ENCODE data around the gene SPRY1.

SPRY1 gene

DNA sequence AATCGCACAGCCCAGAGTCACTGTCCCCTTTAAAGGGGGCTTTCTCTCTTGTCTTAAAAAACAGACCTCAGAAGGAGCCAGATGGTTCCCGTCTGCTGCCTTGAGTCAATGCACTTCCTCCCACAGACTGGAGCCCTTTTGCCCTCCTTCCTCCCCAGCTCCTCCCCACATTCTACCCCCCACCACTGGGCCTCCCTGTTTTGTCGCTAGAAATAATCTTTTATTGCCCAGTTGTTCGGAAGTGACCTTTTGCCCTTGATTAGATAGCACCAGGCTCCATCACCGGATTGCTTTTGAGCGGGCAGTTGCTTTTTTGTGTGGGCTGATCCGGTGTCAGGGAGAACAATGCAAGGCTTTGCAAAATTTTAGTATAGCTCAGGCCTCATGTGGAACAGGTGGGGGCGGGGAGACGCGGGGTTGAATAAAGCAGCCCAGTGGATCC, 47.7 kb downstream of the SPRY1 start:
- no peak overlapping the region for H3K9ac ChIP-seq (ENCODE audit: low read depth, low read length)
- TF ChIP-seq, protein P1, sequence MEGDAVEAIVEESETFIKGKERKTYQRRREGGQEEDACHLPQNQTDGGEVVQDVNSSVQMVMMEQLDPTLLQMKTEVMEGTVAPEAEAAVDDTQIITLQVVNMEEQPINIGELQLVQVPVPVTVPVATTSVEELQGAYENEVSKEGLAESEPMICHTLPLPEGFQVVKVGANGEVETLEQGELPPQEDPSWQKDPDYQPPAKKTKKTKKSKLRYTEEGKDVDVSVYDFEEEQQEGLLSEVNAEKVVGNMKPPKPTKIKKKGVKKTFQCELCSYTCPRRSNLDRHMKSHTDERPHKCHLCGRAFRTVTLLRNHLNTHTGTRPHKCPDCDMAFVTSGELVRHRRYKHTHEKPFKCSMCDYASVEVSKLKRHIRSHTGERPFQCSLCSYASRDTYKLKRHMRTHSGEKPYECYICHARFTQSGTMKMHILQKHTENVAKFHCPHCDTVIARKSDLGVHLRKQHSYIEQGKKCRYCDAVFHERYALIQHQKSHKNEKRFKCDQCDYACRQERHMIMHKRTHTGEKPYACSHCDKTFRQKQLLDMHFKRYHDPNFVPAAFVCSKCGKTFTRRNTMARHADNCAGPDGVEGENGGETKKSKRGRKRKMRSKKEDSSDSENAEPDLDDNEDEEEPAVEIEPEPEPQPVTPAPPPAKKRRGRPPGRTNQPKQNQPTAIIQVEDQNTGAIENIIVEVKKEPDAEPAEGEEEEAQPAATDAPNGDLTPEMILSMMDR (IDR thresholded peaks at IDR 0.05; ENCODE audit: borderline replicate concordance, extremely low read depth, low read length, poor library complexity, severe bottlenecking), result no peak
- TF ChIP-seq EZH2 (IDR thresholded peaks at IDR 0.05; ENCODE audit: borderline replicate concordance, low read depth, low read length, severe bottlenecking), result no peak
- H4K20me1 ChIP-seq (ENCODE audit: insufficient read depth, low read length), result no peaks in the 10 kb centered on the region
- H3K27ac ChIP-seq (ENCODE audit: low read length), result no peak overlapping the region
- ATAC-seq (ENCODE audit: insufficient read depth, low read depth) (peak; percentile 95), DNase-seq (peak; percentile 58)
- H3K79me2 ChIP-seq (ENCODE audit: insufficient read depth, low read length), result no peaks in the 10 kb centered on the region
- H3K36me3 ChIP-seq (ENCODE audit: insufficient read depth, low read length), result no peaks in the 10 kb centered on the region
- no peak overlapping the region for H3K4me2 ChIP-seq (ENCODE audit: insufficient read depth, low read length)
- no peak overlapping the region for H3K4me3 ChIP-seq (ENCODE audit: low read depth in 1 of 2, low read length in 2 of 2)
- H2AFZ ChIP-seq (ENCODE audit: low read depth, low read length), result no peak overlapping the region
- no peaks in the 10 kb centered on the region for H3K9me3 ChIP-seq (ENCODE audit: insufficient read depth, low read length, severe bottlenecking)
- no peaks in the 10 kb centered on the region for H3K27me3 ChIP-seq (ENCODE audit: insufficient read depth, low read length, poor library complexity)
- H3K4me1 ChIP-seq (ENCODE audit: insufficient read depth, low read length), result no peaks in the 10 kb centered on the region

DNA sequence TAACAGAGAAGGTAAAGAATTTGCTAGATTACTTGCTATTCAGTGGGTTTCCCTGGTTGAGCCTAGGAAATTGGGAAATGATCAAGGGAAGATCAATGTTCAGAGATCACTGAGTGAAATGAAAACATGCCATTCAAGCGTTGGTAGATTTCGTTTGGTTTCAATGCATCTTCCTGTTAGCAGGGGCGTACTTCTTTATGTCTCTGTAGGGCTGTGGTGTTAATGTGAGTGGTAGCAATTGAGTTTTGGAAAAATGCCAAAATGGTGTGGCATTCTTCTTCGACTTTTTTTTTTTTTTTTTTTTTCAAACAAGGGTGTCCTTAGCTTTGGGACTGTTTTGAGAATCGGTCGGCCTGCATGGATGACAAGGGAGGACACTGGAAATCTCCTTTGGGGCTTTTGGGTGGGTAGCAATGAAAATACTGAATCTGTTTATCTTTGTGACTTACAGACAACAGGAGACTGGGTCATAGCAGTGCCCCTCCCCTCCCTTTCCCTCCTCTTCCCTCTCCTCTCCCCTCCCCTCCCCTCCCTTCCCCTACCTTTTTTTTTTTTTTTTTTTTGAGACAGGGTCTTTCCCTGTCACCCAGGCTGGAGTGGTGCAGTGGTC, 50.4 kb downstream of the SPRY1 start:
- no peaks in the 10 kb centered on the region for H3K4me1 ChIP-seq (ENCODE audit: insufficient read depth, low read length)
- DNase-seq (no peak), ATAC-seq (ENCODE audit: insufficient read depth, low read depth) (no peak)

DNA sequence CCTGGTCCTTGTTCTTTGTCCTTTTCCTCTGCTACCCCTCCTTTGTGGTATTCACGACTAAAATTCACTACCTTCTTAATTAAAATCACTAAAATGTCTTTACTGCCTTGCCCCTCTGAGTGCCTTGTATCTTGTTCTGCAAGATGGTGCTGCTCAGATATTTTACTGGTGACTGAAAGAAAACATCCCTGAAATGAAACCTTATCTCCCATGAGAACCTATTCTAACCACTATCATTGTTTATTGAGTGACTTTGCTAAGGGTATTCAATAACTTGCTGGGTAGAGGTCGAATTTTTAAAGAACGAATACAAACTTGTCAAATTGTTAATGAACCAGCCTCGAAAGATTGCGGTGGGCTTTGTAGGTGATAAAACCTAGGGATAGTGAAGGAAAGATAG, 52.8 kb downstream of the SPRY1 start:
- Histone ChIP-seq H4K20me1 (ENCODE audit: insufficient read depth, low read length) (no peaks in the 10 kb centered on the region), H3K27me3 (ENCODE audit: insufficient read depth, low read length, poor library complexity) (no peaks in the 10 kb centered on the region), H3K27ac (ENCODE audit: low read length) (no peak overlapping the region), H2AFZ (ENCODE audit: low read depth, low read length) (no peak overlapping the region), H3K4me2 (ENCODE audit: insufficient read depth, low read length) (no peak overlapping the region), H3K9me3 (ENCODE audit: insufficient read depth, low read length, severe bottlenecking) (no peaks in the 10 kb centered on the region), H3K79me2 (ENCODE audit: insufficient read depth, low read length) (no peaks in the 10 kb centered on the region), H3K36me3 (ENCODE audit: insufficient read depth, low read length) (no peaks in the 10 kb centered on the region), H3K9ac (ENCODE audit: low read depth, low read length) (no peak overlapping the region), H3K4me1 (ENCODE audit: insufficient read depth, low read length) (no peaks in the 10 kb centered on the region), H3K4me3 (ENCODE audit: low read depth in 1 of 2, low read length in 2 of 2) (no peak overlapping the region)
- DNase-seq (no peak), ATAC-seq (ENCODE audit: insufficient read depth, low read depth) (no peak)
- TF ChIP-seq, protein P1 (IDR thresholded peaks at IDR 0.05; ENCODE audit: borderline replicate concordance, extremely low read depth, low read length, poor library complexity, severe bottlenecking), result no peak
- no peak for TF ChIP-seq EZH2 (IDR thresholded peaks at IDR 0.05; ENCODE audit: borderline replicate concordance, low read depth, low read length, severe bottlenecking)

More for the DNA sequence above, 50.4 kb downstream of the SPRY1 start:
- Histone ChIP-seq H3K79me2 (ENCODE audit: insufficient read depth, low read length) (no peaks in the 10 kb centered on the region), H3K4me2 (ENCODE audit: insufficient read depth, low read length) (no peak overlapping the region), H3K27me3 (ENCODE audit: insufficient read depth, low read length, poor library complexity) (no peaks in the 10 kb centered on the region), H4K20me1 (ENCODE audit: insufficient read depth, low read length) (no peaks in the 10 kb centered on the region), H3K4me3 (ENCODE audit: low read depth in 1 of 2, low read length in 2 of 2) (no peak overlapping the region), H3K36me3 (ENCODE audit: insufficient read depth, low read length) (no peaks in the 10 kb centered on the region), H3K9ac (ENCODE audit: low read depth, low read length) (no peak overlapping the region), H2AFZ (ENCODE audit: low read depth, low read length) (no peak overlapping the region), H3K27ac (ENCODE audit: low read length) (no peak overlapping the region), H3K9me3 (ENCODE audit: insufficient read depth, low read length, severe bottlenecking) (no peaks in the 10 kb centered on the region)
- TF ChIP-seq, protein P1 (IDR thresholded peaks at IDR 0.05; ENCODE audit: borderline replicate concordance, extremely low read depth, low read length, poor library complexity, severe bottlenecking), result no peak

All from DND-41 (cell line).